ENCODE measurements around the gene LRIG3.
A peak's percentile ranks its signal among the peaks of the same experiment; 100 is the strongest.

LRIG3 gene

DNA sequence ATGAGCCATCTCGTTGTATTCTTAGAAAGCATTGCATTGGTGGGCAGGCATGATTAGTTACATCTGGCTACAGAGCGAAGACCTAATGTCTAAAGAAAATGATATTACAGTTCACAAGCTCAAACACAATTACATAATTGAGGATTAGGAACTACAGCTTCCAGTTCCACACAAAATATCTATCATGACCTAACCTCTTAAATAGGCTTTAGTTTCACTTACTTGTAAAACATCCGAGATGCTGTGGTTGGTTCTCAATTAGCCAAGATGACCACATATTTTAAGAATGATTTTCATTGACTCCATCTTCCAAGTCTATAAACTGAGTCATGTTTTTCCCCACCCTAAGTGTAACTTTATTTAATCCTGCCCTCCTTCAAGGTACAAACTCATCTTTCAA is 69.5 kb downstream of the LRIG3 start:
- DNase-seq: peak; percentile 42

DNA sequence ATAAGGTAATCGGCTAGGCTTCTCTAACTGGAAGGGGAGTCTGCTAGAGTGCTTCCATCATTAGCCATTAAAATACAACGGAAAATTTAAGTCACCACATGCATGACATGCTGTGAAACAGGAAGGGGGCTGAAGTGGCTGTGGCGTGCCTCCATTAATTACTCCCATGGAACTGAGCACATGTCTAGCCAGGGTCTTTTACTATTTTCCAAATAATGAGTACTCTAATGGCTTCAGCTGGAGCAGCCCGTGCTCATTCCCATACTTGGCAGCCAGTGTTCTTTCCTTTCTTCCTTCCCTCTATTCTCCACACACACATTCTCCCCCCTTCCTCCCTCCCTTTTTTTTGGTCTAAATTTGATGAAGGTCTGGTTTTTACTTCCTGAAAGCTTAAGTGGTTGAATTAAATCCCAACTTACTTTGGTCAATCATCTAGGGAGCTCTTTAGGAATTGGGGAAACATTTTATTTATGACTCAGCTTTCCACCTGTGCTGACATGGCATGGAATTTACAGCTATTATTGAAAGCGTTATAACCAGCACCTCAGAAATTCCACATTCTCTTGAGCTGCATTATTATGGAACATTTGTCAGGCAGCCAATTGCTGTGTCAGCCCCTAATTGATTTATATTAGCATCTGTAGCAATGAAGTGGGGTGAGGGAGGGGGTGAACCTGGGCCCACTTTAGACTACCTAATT is 72.3 kb downstream of the LRIG3 start:
- no peak for DNase-seq

DNA sequence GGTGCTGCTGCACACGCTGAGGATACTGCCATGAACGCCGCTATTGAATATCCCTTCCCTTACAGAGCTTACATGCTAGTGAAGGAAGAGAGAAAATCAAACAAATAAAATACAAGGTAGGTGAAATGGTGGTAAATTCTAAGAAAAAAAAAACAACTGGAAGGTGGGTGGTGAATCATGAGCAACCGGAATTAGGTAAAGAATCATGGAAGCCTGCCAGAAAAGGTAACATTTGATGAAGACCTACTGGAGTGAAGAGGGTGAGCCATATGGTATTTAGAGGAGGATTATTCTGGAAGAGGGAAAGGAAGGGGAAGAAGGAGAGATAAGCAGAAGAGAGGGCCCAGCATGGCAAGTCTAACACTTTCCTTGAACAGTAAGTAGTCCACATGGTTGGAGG is 76.1 kb downstream of the LRIG3 start:
- DNase-seq: no peak

DNA sequence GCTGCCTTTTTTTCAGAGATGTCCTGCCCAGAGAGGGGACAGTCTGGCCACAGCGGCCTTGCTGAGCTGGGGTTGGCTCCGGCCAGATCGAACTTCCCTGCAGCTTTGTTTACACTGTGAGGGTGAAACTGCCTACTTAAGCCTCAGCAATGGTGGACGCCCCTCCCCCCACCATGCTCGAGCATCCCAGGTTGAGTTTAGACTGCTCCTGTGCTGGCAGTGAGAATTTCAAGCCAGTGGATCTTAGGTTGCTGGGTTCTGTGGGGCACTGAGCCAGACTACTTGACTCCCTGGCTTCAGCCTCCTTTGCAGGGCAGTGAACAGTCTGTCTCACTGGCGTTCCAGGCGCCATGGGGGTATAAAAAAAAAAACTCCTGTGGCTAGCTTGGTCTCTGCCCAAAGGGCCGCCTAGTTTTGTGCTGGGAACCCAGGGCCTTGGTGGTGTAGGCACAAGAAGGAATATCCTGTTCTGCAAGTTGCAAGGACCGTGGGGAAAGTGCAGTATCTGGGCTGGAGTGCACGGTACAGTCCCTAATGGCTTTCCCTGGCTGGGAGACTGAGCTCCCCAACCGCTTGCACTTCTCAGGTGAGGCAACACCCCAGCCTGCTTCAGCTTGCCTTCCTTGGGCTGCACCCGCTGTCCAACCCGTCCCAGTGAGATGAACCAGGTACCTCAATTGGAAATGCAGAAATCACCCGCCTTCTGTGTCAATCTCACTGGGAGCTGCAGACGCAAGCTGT is 79.1 kb downstream of the LRIG3 start:
- no peak for DNase-seq

DNA sequence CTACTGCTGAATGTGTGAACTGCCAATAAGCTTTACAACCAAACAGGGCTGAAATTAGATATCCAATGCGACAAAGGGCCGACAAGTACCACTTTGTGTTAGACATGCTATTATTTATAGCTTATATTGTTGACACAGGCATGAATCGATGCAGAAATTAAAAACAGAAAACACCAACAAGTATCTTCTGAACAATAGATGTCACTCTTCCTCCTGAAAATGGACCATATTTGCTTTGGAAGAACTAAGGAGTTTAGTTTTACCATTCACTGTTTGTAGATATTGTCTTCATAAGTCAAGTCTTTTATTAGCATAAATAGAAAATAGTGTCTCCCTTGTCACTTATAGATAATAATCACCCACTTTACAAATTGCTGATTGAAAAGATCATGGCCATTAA is 86.5 kb downstream of the LRIG3 start:
- no peak for DNase-seq

DNA sequence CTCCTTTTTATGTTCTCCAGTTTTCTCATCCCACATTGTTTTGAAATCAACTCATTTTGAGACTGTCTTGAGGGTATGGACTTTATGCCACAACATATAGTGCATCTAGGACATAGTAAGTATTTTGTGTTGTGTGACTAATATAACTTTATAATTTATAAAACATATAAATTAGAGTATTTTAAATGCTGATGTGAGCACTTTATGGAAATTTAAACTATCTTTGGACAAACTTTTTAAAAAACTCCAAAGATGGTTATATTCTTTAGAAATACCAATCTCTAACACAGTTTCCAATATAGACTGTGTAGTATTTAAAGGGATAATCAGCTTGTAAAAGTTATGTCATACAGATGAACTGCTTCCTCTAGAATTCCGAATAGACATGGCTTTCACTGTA is 87.4 kb downstream of the LRIG3 start:
- no peak for DNase-seq

Measured in EL (cell line).